DOHH2 (cell line): ENCODE data around the gene GDPD2.

Experiments used
- CTCF ChIP-seq: fragments of 200-600 bp; sonication (generic); IDR thresholded peaks from one replicate; pipeline ENCODE4 v1.5.1; 2014; ENCODE audit warnings: antibody characterized with exemption, mild to moderate bottlenecking, low read depth, low read length; ENCODE audit not compliant: poor library complexity, severe bottlenecking
- EZH2phosphoT487 ChIP-seq: fragments of 200-600 bp; sonication (generic); IDR thresholded peaks from 2 replicates; pipeline ENCODE4 v1.6.1; 2017; ENCODE audit warnings: borderline replicate concordance, mild to moderate bottlenecking, antibody characterized with exemption, low read length, moderate library complexity, mixed read lengths

GRCh38 chrX:70480660-70481018 lies 57.5 kb downstream of the GDPD2 start:
- TF ChIP-seq CTCF (no peak), EZH2phosphoT487 (no peak)
